Body of pancreas (tissue), 4 donors: Measurements from ENCODE around the gene KCND3. TPM values are rescaled to one million over a fixed set of nuclear protein-coding genes. Genes with fewer than 3 reads are reported as not detected.

ENCODE experiments used
- ATAC-seq: fragments of 150-250 bp; one replicate; pipeline ENCODE4 v1.9.1; 2016
- DNase-seq, 4 donors: peaks; one replicate each; pipeline ENCODE4 v3.0.0-alpha.2; 2019
- H3K27ac ChIP-seq, 4 donors: fragments of 200-600 bp; sonication (generic); 1 replicate in 3 of 4; 2 replicates in 1 of 4; pipeline versions ENCODE4 v1.5.1 to v1.6.1; 2016 to 2019; ENCODE audit warnings: mild to moderate bottlenecking in 1 of 4, mixed read lengths in 1 of 4, moderate library complexity in 1 of 4
- H3K27me3 ChIP-seq, 2 donors: fragments of 200-600 bp; sonication (generic); one replicate each; pipeline ENCODE4 v1.6.0; 2016; ENCODE audit warnings: mild to moderate bottlenecking in 1 of 2
- H3K36me3 ChIP-seq, 2 donors: fragments of 200-600 bp; sonication (generic); replicated peaks in 1 of 2; 2 replicates each; pipeline ENCODE4 v1.5.1; 2016; ENCODE audit warnings: low read depth in 2 of 2; ENCODE audit not compliant: insufficient read depth in 1 of 2
- H3K4me1 ChIP-seq: fragments of 200-600 bp; sonication (generic); one replicate; pipeline ENCODE4 v1.6.0; 2016
- H3K4me3 ChIP-seq, 2 donors: fragments of 200-600 bp; sonication (generic); 1 replicate in 1 of 2; 2 replicates in 1 of 2; pipeline ENCODE4 v1.5.1; 2016 to 2019
- H3K9me3 ChIP-seq, 3 donors: fragments of 200-600 bp; sonication (generic); 1 replicate in 2 of 3; 2 replicates in 1 of 3; pipeline ENCODE4 v1.5.1; 2016
- POLR2A ChIP-seq, 3 donors: fragments of 450-650 bp; IDR thresholded peaks; one replicate each; pipeline ENCODE4 v1.6.1; 2016; ENCODE audit warnings: antibody characterized with exemption in 3 of 3, mild to moderate bottlenecking in 2 of 3
- WGBS, 2 donors: methylation state at CpG; one replicate each; pipeline ENCODE4 v1.1.5; 2017; 5-methylcytosine and 5-hydroxymethylcytosine counted together
- intact Hi-C: fragments of 100-400 bp; cut with DNase I; formaldehyde crosslinking; loops from one replicate; pipeline ENCODE4 v1.15.1; 2023
- total RNA-seq, 2 donors: library from RNA; depleted of rRNA; stranded (reverse); fragments of >200 nt; gene quantifications; one replicate each; pipeline ENCODE4 v1.1.0, GENCODE V29; 2016
- TF ChIP-seq, protein P1 (sequence below), 7 experiments: fragments of 450-650 bp in 4 of 7; fragments of 200-600 bp in 3 of 7; sonication (generic) in 3 of 7; IDR thresholded peaks; one replicate each; pipeline ENCODE4 v1.5.1; 2016 to 2019; ENCODE audit warnings: antibody characterized with exemption in 7 of 7

KCND3 gene
- total RNA-seq, 2 donors from 2014 or later: 7.6 to 15.0 TPM

DNA sequence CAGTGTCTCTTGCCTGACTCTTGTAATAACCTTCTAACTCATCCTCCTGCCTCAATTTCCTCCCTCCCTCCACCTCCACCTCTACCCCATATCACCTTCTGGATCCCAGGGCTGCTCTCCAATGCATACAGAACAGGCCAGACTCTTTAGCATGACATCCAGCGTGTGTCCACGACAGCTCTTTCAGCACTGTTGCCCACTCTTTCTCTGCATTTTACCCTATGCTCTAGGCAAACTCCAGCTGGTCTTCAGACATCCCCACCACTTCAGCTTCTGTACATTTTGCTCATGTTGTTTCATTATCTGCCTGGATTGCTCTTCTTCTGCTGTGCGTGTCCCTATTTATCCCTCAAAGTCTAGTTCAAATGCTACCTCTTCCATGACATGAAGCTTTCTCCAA lies 255.0 kb downstream of the KCND3 start:
- Histone ChIP-seq H3K4me1 (peaks cover 18% of the 10 kb centered on the region), H3K27ac (no peak overlapping the region), H3K36me3 (no peaks in the 10 kb centered on the region), H3K9me3 (no peaks in the 10 kb centered on the region), H3K27me3 (no peaks in the 10 kb centered on the region), H3K4me3 (no peak overlapping the region)
- no peak for ATAC-seq
- 84 to 98% methylated on average over 3 of the region's 3 CpGs for WGBS, 2 donors
- no peak for DNase-seq
- TF ChIP-seq POLR2A (IDR thresholded peaks at IDR 0.05): no peak
- TF ChIP-seq, protein P1, sequence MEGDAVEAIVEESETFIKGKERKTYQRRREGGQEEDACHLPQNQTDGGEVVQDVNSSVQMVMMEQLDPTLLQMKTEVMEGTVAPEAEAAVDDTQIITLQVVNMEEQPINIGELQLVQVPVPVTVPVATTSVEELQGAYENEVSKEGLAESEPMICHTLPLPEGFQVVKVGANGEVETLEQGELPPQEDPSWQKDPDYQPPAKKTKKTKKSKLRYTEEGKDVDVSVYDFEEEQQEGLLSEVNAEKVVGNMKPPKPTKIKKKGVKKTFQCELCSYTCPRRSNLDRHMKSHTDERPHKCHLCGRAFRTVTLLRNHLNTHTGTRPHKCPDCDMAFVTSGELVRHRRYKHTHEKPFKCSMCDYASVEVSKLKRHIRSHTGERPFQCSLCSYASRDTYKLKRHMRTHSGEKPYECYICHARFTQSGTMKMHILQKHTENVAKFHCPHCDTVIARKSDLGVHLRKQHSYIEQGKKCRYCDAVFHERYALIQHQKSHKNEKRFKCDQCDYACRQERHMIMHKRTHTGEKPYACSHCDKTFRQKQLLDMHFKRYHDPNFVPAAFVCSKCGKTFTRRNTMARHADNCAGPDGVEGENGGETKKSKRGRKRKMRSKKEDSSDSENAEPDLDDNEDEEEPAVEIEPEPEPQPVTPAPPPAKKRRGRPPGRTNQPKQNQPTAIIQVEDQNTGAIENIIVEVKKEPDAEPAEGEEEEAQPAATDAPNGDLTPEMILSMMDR (IDR thresholded peaks at IDR 0.05): no peak
- intact Hi-C loops: no loop called here

- Histone ChIP-seq H3K9me3 (no peaks in the 10 kb centered on the region), H3K27me3 (no peaks in the 10 kb centered on the region), H3K4me3 (no peak overlapping the region), H3K4me1 (peaks cover 15% of the 10 kb centered on the region), H3K27ac (peak overlapping the region in 1 of 4 donors; percentile 55), H3K36me3 (no peaks in the 10 kb centered on the region)
- ATAC-seq (no peak), DNase-seq (peak in 1 of 4 donors; percentile 25)
- intact Hi-C loops: no loop called here
- WGBS, 2 donors: 76 to 89% methylated on average over 5 of the region's 5 CpGs
- TF ChIP-seq, protein P1 (IDR thresholded peaks at IDR 0.05): no peak
- TF ChIP-seq POLR2A (IDR thresholded peaks at IDR 0.05): no peak
These were observed 255.5 kb downstream of the KCND3 start for GRCh38 chr1:111733992-111734341.

DNA sequence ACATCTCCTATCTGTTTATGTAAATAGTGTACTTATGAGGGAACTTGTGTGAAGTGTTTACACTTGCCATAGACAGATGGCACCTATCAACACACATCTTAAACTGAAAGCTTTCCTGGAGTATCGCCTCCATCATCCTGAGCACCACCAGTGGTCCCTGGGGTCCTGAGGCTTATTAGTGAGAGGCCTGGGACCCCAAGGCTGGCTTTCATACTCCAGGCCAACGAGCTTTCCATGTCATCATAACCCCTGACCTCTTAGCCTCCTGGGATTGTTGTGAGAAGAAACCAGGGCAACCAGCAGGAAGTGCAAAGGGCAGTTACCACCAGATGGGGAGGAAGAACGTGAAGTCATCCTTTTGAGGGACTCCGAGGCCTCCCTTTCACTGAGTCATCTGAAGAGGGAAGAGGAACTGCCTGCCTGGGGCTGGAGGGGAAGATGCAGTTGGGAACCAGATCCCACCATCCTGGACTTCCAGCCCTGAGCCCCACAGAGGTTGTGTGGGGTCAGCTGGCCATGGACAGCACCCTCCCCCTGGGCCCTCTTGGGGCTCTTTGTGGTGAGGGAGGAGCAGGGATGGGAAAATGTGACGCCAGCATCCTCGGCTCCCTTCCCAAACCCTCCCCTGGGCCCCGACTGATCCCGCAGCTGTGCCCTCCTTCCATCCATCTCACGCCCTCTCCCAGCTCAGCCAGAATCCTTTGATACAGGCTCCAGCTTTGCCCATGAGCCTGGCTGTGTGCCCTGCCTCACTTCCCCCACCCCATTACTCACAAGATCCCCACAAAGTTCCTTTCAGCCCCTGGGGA lies 256.1 kb downstream of the KCND3 start:
- Histone ChIP-seq H3K27me3 (no peaks in the 10 kb centered on the region), H3K27ac (peak overlapping the region in 1 of 4 donors; percentile 55), H3K9me3 (no peaks in the 10 kb centered on the region), H3K36me3 (no peaks in the 10 kb centered on the region), H3K4me1 (peaks cover 9% of the 10 kb centered on the region), H3K4me3 (no peak overlapping the region)
- intact Hi-C loops: no loop called here
- peak in 1 of 4 donors; percentile 62 for DNase-seq
- WGBS, 2 donors: 61 to 69% methylated on average over 6 to 9 of the region's 9 CpGs
- TF ChIP-seq, protein P1 (IDR thresholded peaks at IDR 0.05): no peak
- TF ChIP-seq POLR2A (IDR thresholded peaks at IDR 0.05): no peak
- no peak for ATAC-seq

- Histone ChIP-seq H3K27ac (no peak overlapping the region), H3K4me1 (peaks cover 3% of the 10 kb centered on the region), H3K9me3 (no peaks in the 10 kb centered on the region), H3K27me3 (no peaks in the 10 kb centered on the region), H3K4me3 (no peak overlapping the region), H3K36me3 (no peaks in the 10 kb centered on the region)
- DNase-seq (no peak), ATAC-seq (no peak)
- intact Hi-C loops: no loop called here
- no peak for TF ChIP-seq POLR2A (IDR thresholded peaks at IDR 0.05)
- TF ChIP-seq, protein P1 (IDR thresholded peaks at IDR 0.05): no peak
- WGBS, 2 donors: 82 to 89% methylated on average over 7 of the region's 7 CpGs
These were observed 256.8 kb downstream of the KCND3 start for GRCh38 chr1:111732718-111733117.

GRCh38 chr1:111731956-111732355 lies 257.5 kb downstream of the KCND3 start:
- Histone ChIP-seq H3K36me3 (no peaks in the 10 kb centered on the region), H3K4me1 (no peaks in the 10 kb centered on the region), H3K9me3 (no peaks in the 10 kb centered on the region), H3K4me3 (no peak overlapping the region), H3K27me3 (no peaks in the 10 kb centered on the region), H3K27ac (no peak overlapping the region)
- DNase-seq (no peak), ATAC-seq (no peak)
- intact Hi-C loops: no loop called here
- TF ChIP-seq, protein P1 (IDR thresholded peaks at IDR 0.05): no peak
- TF ChIP-seq POLR2A (IDR thresholded peaks at IDR 0.05): no peak
- WGBS, 2 donors: 73 to 96% methylated on average over 5 to 6 of the region's 6 CpGs
